Panc1 (cell line): Measurements from ENCODE around the gene RPS16. TPM values are rescaled to one million over a fixed set of nuclear protein-coding genes. Genes with fewer than 3 reads are reported as not detected.
A peak's percentile ranks its signal among the peaks of the same experiment; 100 is the strongest.

ENCODE experiments used
- ATAC-seq: fragments of 200-7000 bp; cut with Tn5 transposase; 2 replicates; pipeline ENCODE4 v1.9.1; 2020; ENCODE audit warnings: mild to moderate bottlenecking, moderate library complexity
- BruUV-seq: library from RNA; stranded (reverse); fragments of 400-500 nt; replicated peaks from 2 replicates; lab custom pipeline; 2021; lab: Mats Ljungman, UMichigan
- CTCF ChIA-PET: fragments of 300-600 bp; sonication (Branson Sonifier 250); formaldehyde crosslinking; loops from one replicate; lab custom pipeline; 2022; ENCODE audit warnings: antibody characterized with exemption; lab: Charles Lee
- POLR2A ChIA-PET: fragments of 300-600 bp; sonication (Branson Sonifier 250); formaldehyde crosslinking; loops from one replicate; lab custom pipeline; 2022; ENCODE audit warnings: antibody characterized with exemption; lab: Charles Lee
- DNase-seq: peaks from one replicate; pipeline ENCODE4 v3.0.0-alpha.2; 2010; ENCODE audit warnings: low read depth, low spot score
- H3K27ac ChIP-seq: 2 replicates; pipeline ENCODE4 v1.5.1; 2011; ENCODE audit warnings: mild to moderate bottlenecking, low read length, inconsistent platforms
- H3K27me3 ChIP-seq: fragments of 200-500 bp; sonication (Bioruptor generic); 2 replicates; pipeline ENCODE4 v1.6.0; 2014; ENCODE audit warnings: low read length, inconsistent platforms; ENCODE audit not compliant: control insufficient read depth, insufficient read depth
- H3K36me3 ChIP-seq: fragments of 200-500 bp; sonication (Bioruptor generic); 2 replicates; pipeline ENCODE4 v1.5.1; 2014; ENCODE audit warnings: inconsistent platforms, mild to moderate bottlenecking, low read length, moderate library complexity; ENCODE audit not compliant: control insufficient read depth, insufficient read depth
- H3K4me1 ChIP-seq: 2 replicates; pipeline ENCODE4 v1.5.1; 2011; ENCODE audit warnings: inconsistent platforms, mild to moderate bottlenecking, low read length, moderate library complexity; ENCODE audit not compliant: control insufficient read depth, insufficient read depth
- H3K4me3 ChIP-seq, 2 experiments: 2 replicates each; pipeline ENCODE4 v1.5.1; 2011 to 2012; ENCODE audit warnings: low read depth in 2 of 2, low read length in 2 of 2, mild to moderate bottlenecking in 2 of 2, inconsistent platforms in 1 of 2, moderate library complexity in 1 of 2
- H3K9me3 ChIP-seq: fragments of 200-500 bp; sonication (Bioruptor generic); 2 replicates; pipeline ENCODE4 v1.5.1; 2014; ENCODE audit warnings: low read depth, mild to moderate bottlenecking, inconsistent platforms, low read length, moderate library complexity; ENCODE audit not compliant: control insufficient read depth, insufficient read depth
- POLR2AphosphoS5 ChIP-seq: IDR thresholded peaks from 2 replicates; pipeline ENCODE4 v1.6.1; 2012; ENCODE audit warnings: mild to moderate bottlenecking, low read depth, low read length, moderate library complexity
- SIN3A ChIP-seq: IDR thresholded peaks from 2 replicates; pipeline ENCODE4 v1.6.1; 2012; ENCODE audit warnings: low read depth, mild to moderate bottlenecking, low read length, moderate library complexity, borderline replicate concordance; ENCODE audit not compliant: insufficient read depth
- TCF7L2 ChIP-seq: IDR thresholded peaks from 2 replicates; pipeline ENCODE4 v1.6.1; 2011; ENCODE audit warnings: mild to moderate bottlenecking, low read depth, low read length, inconsistent platforms
- in situ Hi-C: cut with HindIII; loops from 2 replicates; pipeline ENCODE4 v1.10.0; 2016; ENCODE audit warnings: low sequenced_read_pairs, low pct_unique_long_range_greater_than_20kb
- intact Hi-C: fragments of 100-400 bp; cut with micrococcal nuclease; formaldehyde crosslinking; loops from one replicate; pipeline ENCODE4 v1.10.0; 2022; ENCODE audit not compliant: unreplicated experiment
- total RNA-seq: library from RNA; stranded (reverse); gene quantifications from one replicate; pipeline ENCODE4 v1.2.1, GENCODE V29; 2021; ENCODE audit not compliant: unreplicated experiment
- TF ChIP-seq, protein P1 (sequence below): fragments of 450-650 bp; IDR thresholded peaks from 2 replicates; pipeline ENCODE4 v1.5.1; 2017; ENCODE audit warnings: mild to moderate bottlenecking
- TF ChIP-seq, protein P2 (sequence below), 2 experiments: IDR thresholded peaks; 2 replicates each; pipeline ENCODE4 v1.6.1; 2011 to 2012; ENCODE audit warnings: low read depth in 2 of 2, control low read depth in 1 of 2, low read length in 1 of 2, mild to moderate bottlenecking in 1 of 2, moderate library complexity in 1 of 2; ENCODE audit not compliant: insufficient read depth in 1 of 2

The RPS16 gene
- total RNA-seq, 1 experiment from 2014 or later = 27,832 TPM

DNA sequence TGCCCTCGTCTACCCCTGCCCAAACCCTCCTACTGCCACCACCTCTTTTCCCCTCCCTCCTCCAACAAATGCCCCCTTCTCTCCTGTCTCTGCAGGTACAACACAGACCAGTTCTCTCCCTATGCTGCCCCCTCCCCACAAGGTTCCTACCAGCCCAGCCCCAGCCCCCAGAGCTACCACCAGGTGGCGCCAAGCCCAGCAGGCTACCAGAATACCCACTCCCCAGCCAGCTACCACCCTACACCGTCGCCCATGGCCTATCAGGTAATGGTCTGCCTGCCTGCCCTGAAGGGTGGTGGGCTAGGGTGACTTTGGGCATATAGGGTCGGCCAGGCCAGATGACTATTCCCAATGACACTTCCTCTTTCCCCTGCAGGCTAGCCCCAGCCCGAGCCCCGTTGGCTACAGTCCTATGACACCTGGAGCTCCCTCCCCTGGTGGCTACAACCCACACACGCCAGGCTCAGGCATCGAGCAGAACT is 38.4 kb upstream of the RPS16 start:
- POLR2A ChIA-PET = interaction anchor here (0.5 to 3.5 kb wide), 10 partner anchors 15 to 577 kb away, joined by 4 to 36 read pairs (median 6); partner anchors contain the start of genes EID2B and RPS16
- CTCF ChIA-PET = interaction anchor here (0.6 to 3.9 kb wide), 55 partner anchors 10 to 802 kb away, joined by 3 to 134 read pairs (median 9); partner anchors contain the start of genes DLL3, EID2, EID2B and MED29
- Histone ChIP-seq H3K4me3 (no peak overlapping the region), H3K9me3 (no peaks in the 10 kb centered on the region), H3K27ac (no peak overlapping the region), H3K36me3 (peaks cover 75% of the 10 kb centered on the region), H3K4me1 (no peaks in the 10 kb centered on the region), H3K27me3 (no peaks in the 10 kb centered on the region)
- ATAC-seq (peak; percentile 75), DNase-seq (no peak)
- intact Hi-C loops (loop anchor here (1.0 kb wide), 1 partner anchor 58 kb away; the partner anchor contains the start of gene EID2B), in situ Hi-C loops (no loop called here)
- TF ChIP-seq SIN3A (no peak), POLR2AphosphoS5 (no peak), TCF7L2 (no peak)
- TF ChIP-seq, protein P1, sequence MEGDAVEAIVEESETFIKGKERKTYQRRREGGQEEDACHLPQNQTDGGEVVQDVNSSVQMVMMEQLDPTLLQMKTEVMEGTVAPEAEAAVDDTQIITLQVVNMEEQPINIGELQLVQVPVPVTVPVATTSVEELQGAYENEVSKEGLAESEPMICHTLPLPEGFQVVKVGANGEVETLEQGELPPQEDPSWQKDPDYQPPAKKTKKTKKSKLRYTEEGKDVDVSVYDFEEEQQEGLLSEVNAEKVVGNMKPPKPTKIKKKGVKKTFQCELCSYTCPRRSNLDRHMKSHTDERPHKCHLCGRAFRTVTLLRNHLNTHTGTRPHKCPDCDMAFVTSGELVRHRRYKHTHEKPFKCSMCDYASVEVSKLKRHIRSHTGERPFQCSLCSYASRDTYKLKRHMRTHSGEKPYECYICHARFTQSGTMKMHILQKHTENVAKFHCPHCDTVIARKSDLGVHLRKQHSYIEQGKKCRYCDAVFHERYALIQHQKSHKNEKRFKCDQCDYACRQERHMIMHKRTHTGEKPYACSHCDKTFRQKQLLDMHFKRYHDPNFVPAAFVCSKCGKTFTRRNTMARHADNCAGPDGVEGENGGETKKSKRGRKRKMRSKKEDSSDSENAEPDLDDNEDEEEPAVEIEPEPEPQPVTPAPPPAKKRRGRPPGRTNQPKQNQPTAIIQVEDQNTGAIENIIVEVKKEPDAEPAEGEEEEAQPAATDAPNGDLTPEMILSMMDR = no peak
- TF ChIP-seq, protein P2, sequence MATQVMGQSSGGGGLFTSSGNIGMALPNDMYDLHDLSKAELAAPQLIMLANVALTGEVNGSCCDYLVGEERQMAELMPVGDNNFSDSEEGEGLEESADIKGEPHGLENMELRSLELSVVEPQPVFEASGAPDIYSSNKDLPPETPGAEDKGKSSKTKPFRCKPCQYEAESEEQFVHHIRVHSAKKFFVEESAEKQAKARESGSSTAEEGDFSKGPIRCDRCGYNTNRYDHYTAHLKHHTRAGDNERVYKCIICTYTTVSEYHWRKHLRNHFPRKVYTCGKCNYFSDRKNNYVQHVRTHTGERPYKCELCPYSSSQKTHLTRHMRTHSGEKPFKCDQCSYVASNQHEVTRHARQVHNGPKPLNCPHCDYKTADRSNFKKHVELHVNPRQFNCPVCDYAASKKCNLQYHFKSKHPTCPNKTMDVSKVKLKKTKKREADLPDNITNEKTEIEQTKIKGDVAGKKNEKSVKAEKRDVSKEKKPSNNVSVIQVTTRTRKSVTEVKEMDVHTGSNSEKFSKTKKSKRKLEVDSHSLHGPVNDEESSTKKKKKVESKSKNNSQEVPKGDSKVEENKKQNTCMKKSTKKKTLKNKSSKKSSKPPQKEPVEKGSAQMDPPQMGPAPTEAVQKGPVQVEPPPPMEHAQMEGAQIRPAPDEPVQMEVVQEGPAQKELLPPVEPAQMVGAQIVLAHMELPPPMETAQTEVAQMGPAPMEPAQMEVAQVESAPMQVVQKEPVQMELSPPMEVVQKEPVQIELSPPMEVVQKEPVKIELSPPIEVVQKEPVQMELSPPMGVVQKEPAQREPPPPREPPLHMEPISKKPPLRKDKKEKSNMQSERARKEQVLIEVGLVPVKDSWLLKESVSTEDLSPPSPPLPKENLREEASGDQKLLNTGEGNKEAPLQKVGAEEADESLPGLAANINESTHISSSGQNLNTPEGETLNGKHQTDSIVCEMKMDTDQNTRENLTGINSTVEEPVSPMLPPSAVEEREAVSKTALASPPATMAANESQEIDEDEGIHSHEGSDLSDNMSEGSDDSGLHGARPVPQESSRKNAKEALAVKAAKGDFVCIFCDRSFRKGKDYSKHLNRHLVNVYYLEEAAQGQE (IDR thresholded peaks at IDR 0.05; ENCODE audit: insufficient read depth in 1 of 2, low read depth in 2 of 2, low read length in 1 of 2) = no peak
- BruUV-seq = no TSS peak

DNA sequence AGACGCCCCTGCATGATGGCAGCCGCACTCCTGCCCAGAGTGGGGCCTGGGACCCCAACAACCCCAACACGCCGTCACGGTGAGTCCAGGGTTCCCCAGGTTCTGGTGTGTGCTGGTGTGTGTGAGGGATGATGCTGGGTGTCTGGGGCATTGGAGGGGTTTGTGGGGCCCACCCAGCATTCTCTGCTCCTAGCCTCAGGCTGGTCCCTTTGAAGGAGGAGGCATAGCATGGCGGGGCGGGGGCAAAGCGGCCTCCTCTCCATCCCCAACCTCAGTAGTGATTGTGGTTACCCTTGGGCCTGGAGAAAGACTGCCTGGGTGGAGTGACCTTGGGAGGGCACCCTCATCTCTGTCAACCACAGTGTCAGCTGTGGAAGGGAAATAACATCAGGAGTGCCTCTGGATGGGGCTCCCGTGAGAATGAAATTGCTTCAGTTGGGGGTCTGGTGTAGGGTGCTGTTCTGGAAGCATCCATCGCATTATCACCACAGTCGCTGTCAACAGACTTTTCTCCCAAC is 37.8 kb upstream of the RPS16 start:
- Histone ChIP-seq H3K9me3 (no peaks in the 10 kb centered on the region), H3K4me3 (no peak overlapping the region), H3K4me1 (no peaks in the 10 kb centered on the region), H3K27ac (no peak overlapping the region), H3K27me3 (no peaks in the 10 kb centered on the region), H3K36me3 (peaks cover 82% of the 10 kb centered on the region)
- TF ChIP-seq, protein P2 (IDR thresholded peaks at IDR 0.05; ENCODE audit: insufficient read depth in 1 of 2, low read depth in 2 of 2, low read length in 1 of 2) = no peak
- TF ChIP-seq, protein P1 = no peak
- no peak for TF ChIP-seq TCF7L2
- no peak for TF ChIP-seq SIN3A
- no peak for TF ChIP-seq POLR2AphosphoS5
- in situ Hi-C loops = no loop called here
- BruUV-seq = no TSS peak
- ChIA-PET POLR2A (interaction anchor here (1.2 to 3.5 kb wide), 5 partner anchors 20 to 59 kb away, joined by 4 to 36 read pairs (median 6); partner anchors contain the start of genes EID2B and RPS16), CTCF (interaction anchor here (0.5 to 3.9 kb wide), 44 partner anchors 10 to 705 kb away, joined by 3 to 134 read pairs (median 12); partner anchors contain the start of genes DLL3, EID2, EID2B and MED29)
- ATAC-seq (peak; percentile 26), DNase-seq (no peak)
- intact Hi-C loops = loop anchor here (2.0 kb wide), 1 partner anchor 23 kb away; no protein-coding TSS in a partner anchor
